GM12878 (cell line): ENCODE results near the gene FOXO1. TPM values are rescaled to one million over a fixed set of nuclear protein-coding genes. Genes with fewer than 3 reads are reported as not detected.

ENCODE experiments used
- EGR1 ChIP-seq, 2 experiments: IDR thresholded peaks; 1 replicate in 1 of 2; 2 replicates in 1 of 2; pipeline ENCODE4 v1.6.1; 2011 to 2012; ENCODE audit warnings: low read depth in 2 of 2, low read length in 2 of 2, borderline replicate concordance in 1 of 2, mild to moderate bottlenecking in 1 of 2, moderate library complexity in 1 of 2
- PAX8 ChIP-seq: fragments of 450-650 bp; IDR thresholded peaks from 2 replicates; pipeline ENCODE4 v1.6.1; 2017; ENCODE audit warnings: mild to moderate bottlenecking, moderate library complexity
- PRDM15 ChIP-seq: fragments of 450-650 bp; formaldehyde crosslinking; IDR thresholded peaks from 2 replicates; pipeline ENCODE4 v1.4.0; 2020; ENCODE audit warnings: mild to moderate bottlenecking, moderate library complexity
- SRF ChIP-seq, 2 experiments: IDR thresholded peaks; 2 replicates each; pipeline ENCODE4 v1.6.1; 2011; ENCODE audit warnings: low read depth in 2 of 2, low read length in 2 of 2, mild to moderate bottlenecking in 1 of 2, moderate library complexity in 1 of 2
- polyA plus RNA-seq, 11 experiments: library from polyadenylated mRNA; depleted of rRNA in 4 of 11; unstranded in 6 of 11; stranded (reverse) in 5 of 11; fragments of >200 nt; fragmentation: Nextera tagmentation in 4 of 11; fragmentation: Illumina TruSeq in 1 of 11; extraction: Ambion mirVana in 4 of 11; extraction: Trizol in 1 of 11; gene quantifications; 1 replicate in 1 of 11; 2 replicates in 10 of 11; pipeline versions ENCODE4 v1.2.1 to v1.2.3, GENCODE V29; 2011 to 2016; ENCODE audit warnings: inconsistent platforms in 2 of 11, missing spikeins in 2 of 11, low read depth in 1 of 11
- total RNA-seq, 4 experiments: library from RNA; depleted of rRNA in 3 of 4; stranded (reverse); fragments of >200 nt in 3 of 4; fragmentation: Illumina TruSeq in 1 of 4; extraction: Trizol in 1 of 4; gene quantifications; 2 replicates each; pipeline versions ENCODE4 v1.2.1 to v1.2.3, GENCODE V29; 2013 to 2021
- TF ChIP-seq, protein P1 (sequence below): fragments of 450-650 bp; IDR thresholded peaks from 2 replicates; pipeline ENCODE4 v1.6.1; 2017; ENCODE audit warnings: mild to moderate bottlenecking, moderate library complexity

Gene FOXO1
- total and polyA plus RNA-seq, 10 of the 15 experiments (the other 5 are each of a cell fraction or from before 2014, with no cell fraction given), result 0.58 to 8.3 (median 0.88) TPM

DNA sequence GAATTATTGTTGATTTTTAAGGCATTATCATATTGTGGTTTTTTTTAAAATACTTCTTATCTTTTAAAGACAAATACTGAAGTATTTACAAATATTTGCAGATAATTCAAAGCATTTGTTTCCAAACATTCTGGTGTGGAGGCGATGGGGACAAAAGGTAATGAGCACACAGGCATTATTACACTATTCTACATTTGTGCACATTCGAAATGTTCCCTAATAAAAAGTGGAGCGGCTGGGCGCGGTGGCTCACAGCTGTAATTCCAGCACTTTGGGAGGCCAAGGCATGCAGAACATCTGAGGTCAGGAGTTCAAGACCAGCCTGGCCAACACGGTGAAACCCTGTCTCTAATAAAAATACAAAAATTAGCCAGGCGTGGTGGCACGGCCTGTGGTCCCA is 133.4 kb downstream of the FOXO1 start (continued):
- TF ChIP-seq, protein P1, sequence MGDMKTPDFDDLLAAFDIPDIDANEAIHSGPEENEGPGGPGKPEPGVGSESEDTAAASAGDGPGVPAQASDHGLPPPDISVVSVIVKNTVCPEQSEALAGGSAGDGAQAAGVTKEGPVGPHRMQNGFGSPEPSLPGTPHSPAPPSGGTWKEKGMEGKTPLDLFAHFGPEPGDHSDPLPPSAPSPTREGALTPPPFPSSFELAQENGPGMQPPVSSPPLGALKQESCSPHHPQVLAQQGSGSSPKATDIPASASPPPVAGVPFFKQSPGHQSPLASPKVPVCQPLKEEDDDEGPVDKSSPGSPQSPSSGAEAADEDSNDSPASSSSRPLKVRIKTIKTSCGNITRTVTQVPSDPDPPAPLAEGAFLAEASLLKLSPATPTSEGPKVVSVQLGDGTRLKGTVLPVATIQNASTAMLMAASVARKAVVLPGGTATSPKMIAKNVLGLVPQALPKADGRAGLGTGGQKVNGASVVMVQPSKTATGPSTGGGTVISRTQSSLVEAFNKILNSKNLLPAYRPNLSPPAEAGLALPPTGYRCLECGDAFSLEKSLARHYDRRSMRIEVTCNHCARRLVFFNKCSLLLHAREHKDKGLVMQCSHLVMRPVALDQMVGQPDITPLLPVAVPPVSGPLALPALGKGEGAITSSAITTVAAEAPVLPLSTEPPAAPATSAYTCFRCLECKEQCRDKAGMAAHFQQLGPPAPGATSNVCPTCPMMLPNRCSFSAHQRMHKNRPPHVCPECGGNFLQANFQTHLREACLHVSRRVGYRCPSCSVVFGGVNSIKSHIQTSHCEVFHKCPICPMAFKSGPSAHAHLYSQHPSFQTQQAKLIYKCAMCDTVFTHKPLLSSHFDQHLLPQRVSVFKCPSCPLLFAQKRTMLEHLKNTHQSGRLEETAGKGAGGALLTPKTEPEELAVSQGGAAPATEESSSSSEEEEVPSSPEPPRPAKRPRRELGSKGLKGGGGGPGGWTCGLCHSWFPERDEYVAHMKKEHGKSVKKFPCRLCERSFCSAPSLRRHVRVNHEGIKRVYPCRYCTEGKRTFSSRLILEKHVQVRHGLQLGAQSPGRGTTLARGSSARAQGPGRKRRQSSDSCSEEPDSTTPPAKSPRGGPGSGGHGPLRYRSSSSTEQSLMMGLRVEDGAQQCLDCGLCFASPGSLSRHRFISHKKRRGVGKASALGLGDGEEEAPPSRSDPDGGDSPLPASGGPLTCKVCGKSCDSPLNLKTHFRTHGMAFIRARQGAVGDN, result no peak
- no peak for TF ChIP-seq SRF (IDR thresholded peaks at IDR 0.05; ENCODE audit: low read depth in 2 of 2, low read length in 2 of 2)
- no peak for TF ChIP-seq PAX8
- no peak for TF ChIP-seq PRDM15 (CRISPR knock-in tag)
- TF ChIP-seq EGR1 (IDR thresholded peaks at IDR 0.05; ENCODE audit: borderline replicate concordance in 1 of 2, low read depth in 2 of 2, low read length in 2 of 2), result no peak
- TF ChIP-seq, all 136 proteins: peak for 0
